ENCODE measurements around the gene OGN. TPM values are rescaled to one million over a fixed set of nuclear protein-coding genes. Genes with fewer than 3 reads are reported as not detected.

Gene OGN, protein sequence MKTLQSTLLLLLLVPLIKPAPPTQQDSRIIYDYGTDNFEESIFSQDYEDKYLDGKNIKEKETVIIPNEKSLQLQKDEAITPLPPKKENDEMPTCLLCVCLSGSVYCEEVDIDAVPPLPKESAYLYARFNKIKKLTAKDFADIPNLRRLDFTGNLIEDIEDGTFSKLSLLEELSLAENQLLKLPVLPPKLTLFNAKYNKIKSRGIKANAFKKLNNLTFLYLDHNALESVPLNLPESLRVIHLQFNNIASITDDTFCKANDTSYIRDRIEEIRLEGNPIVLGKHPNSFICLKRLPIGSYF
- total RNA-seq (2021) (0.44 and 0.95 TPM in 2 replicates), Bru-seq, nascent RNA (percentile 23 among the genes with signal in this experiment), BruChase-seq, experiment 1, labeled RNA remaining after a 2-hour chase (percentile 14 among the genes with signal in this experiment), BruChase-seq, experiment 2, labeled RNA remaining after a 6-hour chase (percentile 27 among the genes with signal in this experiment)
- long read RNA-seq, partial matches to known transcripts: 0 of 7 reads
- long read RNA-seq, other reads (novel, unspliced or antisense): 7 of 7 reads

DNA sequence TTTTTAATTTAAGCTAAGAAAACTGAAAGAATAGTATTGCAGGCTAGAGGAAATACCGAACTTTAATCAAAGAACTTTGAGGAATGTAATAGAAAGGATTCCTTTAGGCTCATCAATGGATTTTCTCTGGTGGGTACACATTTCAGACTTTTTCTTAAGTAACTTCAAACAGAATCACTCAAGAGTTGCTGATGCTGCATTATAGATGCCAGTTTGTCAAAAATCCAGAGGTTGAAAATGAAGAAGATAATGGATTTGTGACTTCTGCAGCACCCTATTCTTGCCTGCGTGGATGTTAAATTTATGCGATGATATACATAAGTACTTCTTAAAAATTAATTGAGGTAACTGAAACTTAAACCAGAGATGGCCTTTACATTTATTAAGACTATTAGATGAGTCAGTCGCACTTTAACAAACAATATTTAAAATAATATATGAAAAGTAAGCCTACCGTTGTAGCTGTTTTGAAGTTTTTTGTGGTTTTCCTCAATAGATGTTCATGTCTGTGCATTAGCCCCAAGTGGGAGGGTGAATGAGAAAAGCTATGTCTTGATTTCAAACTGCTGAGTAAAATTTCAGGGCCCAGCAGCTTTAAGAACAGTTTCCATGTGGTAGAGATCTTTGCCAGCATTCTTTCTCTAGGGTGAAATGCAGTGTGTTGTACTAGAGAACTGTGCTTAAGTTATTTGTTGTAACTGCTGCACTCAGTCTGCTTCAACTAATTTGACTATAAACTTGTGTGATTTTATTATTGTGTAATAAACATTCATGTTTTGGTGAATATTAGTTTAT, at the start of gene OGN:
OGN (minus strand) TSS at position 537 of the 795 bp plus-strand sequence. CDS start 1,171 bp downstream, outside the sequence.
- ChIA-PET CTCF (no interaction called here), POLR2A (ENCODE audit: low non-redundant PET) (interaction anchor here (0.7 kb wide), 1 partner anchor 25 kb away, joined by 3 read pairs; no protein-coding TSS in a partner anchor)
- H3K9me3 ChIP-seq (ENCODE audit: low read depth, low read length, poor library complexity, severe bottlenecking): no peaks in the 10 kb centered on the region
- no peaks in the 10 kb centered on the region for H3K27me3 ChIP-seq (replicated peaks; ENCODE audit: insufficient read depth, low read depth, low read length, poor library complexity)
- BruUV-seq (replicated peaks): TSS peak; percentile 48
- peaks cover 31% of the 10 kb centered on the region for H3K4me1 ChIP-seq (ENCODE audit: insufficient read depth, low read length, poor library complexity, severe bottlenecking)
- H3K27ac ChIP-seq (ENCODE audit: low read depth, low read length, poor library complexity, severe bottlenecking): peak within 1 kb of the TSS; percentile 9
- intact Hi-C loops (cut with micrococcal nuclease; ENCODE audit: unreplicated experiment): no loop called here
- DNase-seq (ENCODE audit: low spot score): peak; percentile 39
- H3K4me3 ChIP-seq (ENCODE audit: low read depth, low read length, poor library complexity, severe bottlenecking): no peak within 1 kb of the TSS
- H3K36me3 ChIP-seq (ENCODE audit: insufficient read depth, low read length, poor library complexity, severe bottlenecking): no peaks in the 10 kb centered on the region
- TF ChIP-seq EZH2 (IDR thresholded peaks at IDR 0.05; ENCODE audit: borderline replicate concordance, low read depth, low read length, poor library complexity, severe bottlenecking): no peak
- TF ChIP-seq, protein P1, sequence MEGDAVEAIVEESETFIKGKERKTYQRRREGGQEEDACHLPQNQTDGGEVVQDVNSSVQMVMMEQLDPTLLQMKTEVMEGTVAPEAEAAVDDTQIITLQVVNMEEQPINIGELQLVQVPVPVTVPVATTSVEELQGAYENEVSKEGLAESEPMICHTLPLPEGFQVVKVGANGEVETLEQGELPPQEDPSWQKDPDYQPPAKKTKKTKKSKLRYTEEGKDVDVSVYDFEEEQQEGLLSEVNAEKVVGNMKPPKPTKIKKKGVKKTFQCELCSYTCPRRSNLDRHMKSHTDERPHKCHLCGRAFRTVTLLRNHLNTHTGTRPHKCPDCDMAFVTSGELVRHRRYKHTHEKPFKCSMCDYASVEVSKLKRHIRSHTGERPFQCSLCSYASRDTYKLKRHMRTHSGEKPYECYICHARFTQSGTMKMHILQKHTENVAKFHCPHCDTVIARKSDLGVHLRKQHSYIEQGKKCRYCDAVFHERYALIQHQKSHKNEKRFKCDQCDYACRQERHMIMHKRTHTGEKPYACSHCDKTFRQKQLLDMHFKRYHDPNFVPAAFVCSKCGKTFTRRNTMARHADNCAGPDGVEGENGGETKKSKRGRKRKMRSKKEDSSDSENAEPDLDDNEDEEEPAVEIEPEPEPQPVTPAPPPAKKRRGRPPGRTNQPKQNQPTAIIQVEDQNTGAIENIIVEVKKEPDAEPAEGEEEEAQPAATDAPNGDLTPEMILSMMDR (conservative IDR thresholded peaks at IDR 0.05; ENCODE audit: low read depth, low read length): no peak

DNA sequence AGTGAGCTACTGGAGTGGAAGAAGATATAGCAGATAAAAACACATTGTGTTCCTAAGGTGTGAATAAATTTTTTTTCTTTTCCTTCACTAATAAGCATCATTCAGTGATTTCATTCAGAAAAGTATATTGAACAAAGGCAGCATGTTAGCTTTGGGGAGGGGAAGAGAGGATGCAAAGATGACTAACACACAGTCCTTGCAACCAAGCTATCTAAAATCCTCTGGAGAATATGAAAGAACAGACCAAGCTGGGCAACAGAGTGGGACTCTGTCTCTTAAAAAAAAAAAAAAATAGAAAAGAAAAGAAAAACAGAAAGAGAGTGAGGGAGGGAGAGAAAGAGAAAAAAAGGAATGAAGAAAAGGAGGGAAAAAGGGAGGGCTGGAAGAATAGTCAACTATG, 42.2 kb upstream of the OGN start:
- ChIA-PET CTCF (no interaction called here), POLR2A (ENCODE audit: low non-redundant PET) (interaction anchor here (0.5 kb wide), 1 partner anchor 1134 kb away, joined by 3 read pairs; no protein-coding TSS in a partner anchor)
- no peak for DNase-seq (ENCODE audit: low spot score)
- BruUV-seq (replicated peaks): no TSS peak
- Histone ChIP-seq H3K27me3 (replicated peaks; ENCODE audit: insufficient read depth, low read depth, low read length, poor library complexity) (no peaks in the 10 kb centered on the region), H3K9me3 (ENCODE audit: low read depth, low read length, poor library complexity, severe bottlenecking) (no peaks in the 10 kb centered on the region), H3K4me3 (ENCODE audit: low read depth, low read length, poor library complexity, severe bottlenecking) (no peak overlapping the region), H3K4me1 (ENCODE audit: insufficient read depth, low read length, poor library complexity, severe bottlenecking) (peaks cover 8% of the 10 kb centered on the region), H3K27ac (ENCODE audit: low read depth, low read length, poor library complexity, severe bottlenecking) (no peak overlapping the region), H3K36me3 (ENCODE audit: insufficient read depth, low read length, poor library complexity, severe bottlenecking) (no peaks in the 10 kb centered on the region)
- intact Hi-C loops (cut with micrococcal nuclease; ENCODE audit: unreplicated experiment): no loop called here
- no peak for TF ChIP-seq EZH2 (IDR thresholded peaks at IDR 0.05; ENCODE audit: borderline replicate concordance, low read depth, low read length, poor library complexity, severe bottlenecking)
- TF ChIP-seq, protein P1 (conservative IDR thresholded peaks at IDR 0.05; ENCODE audit: low read depth, low read length): no peak

DNA sequence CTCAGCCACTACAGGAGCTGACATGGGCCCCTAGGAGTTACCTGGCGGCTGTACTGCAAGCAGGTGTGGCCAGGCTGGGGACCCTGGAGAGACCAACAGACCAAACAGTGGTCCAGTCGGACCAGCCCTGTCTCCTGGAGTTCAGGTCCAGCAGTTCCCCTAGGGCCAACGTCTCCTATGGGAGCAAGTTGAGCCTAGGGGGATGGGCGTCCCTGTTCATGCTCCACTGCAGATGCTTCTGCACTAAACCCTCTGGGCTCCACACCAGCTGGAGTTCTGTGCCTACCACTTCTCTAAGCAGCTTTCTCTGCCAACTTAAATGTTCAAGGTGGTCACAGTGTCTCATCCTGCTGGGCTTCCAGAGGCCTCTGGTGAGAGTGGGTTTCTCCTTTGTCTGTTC, 40.5 kb upstream of the OGN start:
- H3K36me3 ChIP-seq (ENCODE audit: insufficient read depth, low read length, poor library complexity, severe bottlenecking): no peaks in the 10 kb centered on the region
- intact Hi-C loops (cut with micrococcal nuclease; ENCODE audit: unreplicated experiment): loop anchor here (5.0 kb wide), 1 partner anchor 103 kb away; no protein-coding TSS in a partner anchor
- H3K9me3 ChIP-seq (ENCODE audit: low read depth, low read length, poor library complexity, severe bottlenecking): no peaks in the 10 kb centered on the region
- CTCF ChIA-PET: interaction anchor here (0.7 kb wide), 1 partner anchor 115 kb away, joined by 4 read pairs; no protein-coding TSS in a partner anchor
- TF ChIP-seq, protein P1 (conservative IDR thresholded peaks at IDR 0.05; ENCODE audit: low read depth, low read length): no peak
- POLR2A ChIA-PET (ENCODE audit: low non-redundant PET): no interaction called here
- no peaks in the 10 kb centered on the region for H3K27me3 ChIP-seq (replicated peaks; ENCODE audit: insufficient read depth, low read depth, low read length, poor library complexity)
- BruUV-seq (replicated peaks): no TSS peak
- H3K27ac ChIP-seq (ENCODE audit: low read depth, low read length, poor library complexity, severe bottlenecking): no peak overlapping the region
- no peak for DNase-seq (ENCODE audit: low spot score)
- H3K4me1 ChIP-seq (ENCODE audit: insufficient read depth, low read length, poor library complexity, severe bottlenecking): peaks cover 8% of the 10 kb centered on the region
- no peak overlapping the region for H3K4me3 ChIP-seq (ENCODE audit: low read depth, low read length, poor library complexity, severe bottlenecking)
